Measurements from ENCODE around the gene B3GNT3.

B3GNT3 gene

DNA sequence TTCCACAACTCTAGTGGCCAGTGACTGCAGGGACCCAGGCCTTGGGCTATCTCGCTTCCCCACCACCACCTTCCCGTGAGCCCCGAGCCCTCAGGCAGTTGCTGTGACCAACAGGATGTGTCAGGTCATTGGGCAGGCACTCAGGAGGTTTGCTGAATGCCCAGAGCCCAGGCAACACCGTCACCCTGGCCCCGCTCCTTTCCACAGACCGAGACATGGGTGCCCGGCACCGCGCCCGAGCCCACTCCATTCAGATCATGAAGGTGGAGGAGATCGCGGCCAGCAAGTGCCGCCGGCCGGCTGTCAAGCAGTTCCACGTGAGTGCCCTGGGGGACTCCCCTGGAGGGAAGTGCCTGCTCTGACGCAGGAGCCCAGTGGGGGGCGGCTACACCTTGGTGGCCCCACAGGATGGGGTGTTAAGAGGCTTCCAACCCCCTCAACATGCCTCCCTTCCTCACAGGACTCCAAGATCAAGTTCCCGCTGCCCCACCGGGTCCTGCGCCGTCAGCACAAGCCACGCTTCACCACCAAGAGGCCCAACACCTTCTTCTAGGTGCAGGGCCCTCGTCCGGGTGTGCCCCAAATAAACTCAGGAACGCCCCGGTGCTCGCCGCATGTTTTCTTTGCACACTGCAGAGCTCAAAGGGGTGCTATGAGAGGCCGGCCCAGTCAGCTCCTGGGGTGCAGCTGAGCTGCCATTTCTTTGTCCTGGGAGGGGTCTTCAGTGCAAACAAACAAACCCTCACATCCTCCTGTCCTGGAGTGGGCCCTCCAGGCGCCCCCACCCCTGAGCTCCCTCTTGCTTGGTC lies 68.0 kb downstream of the B3GNT3 start:
- no peak for DNase-seq
